ENCODE results near the gene EIF1AD.

GRCh38 chr11:66047541-66048365 lies 45.8 kb upstream of the EIF1AD start:
- TF ChIP-seq PPARA (CRISPR knock-in tag; IDR thresholded peaks at IDR 0.05; ENCODE audit: borderline replicate concordance) (no peak), TCF4 (CRISPR knock-in tag; IDR thresholded peaks at IDR 0.05; ENCODE audit: borderline replicate concordance) (no peak), PATZ1 (CRISPR knock-in tag; IDR thresholded peaks at IDR 0.05; ENCODE audit: borderline replicate concordance) (no peak), ZC3H10 (CRISPR knock-in tag; IDR thresholded peaks at IDR 0.05) (no peak), SNAI2 (CRISPR knock-in tag; IDR thresholded peaks at IDR 0.05) (no peak), GLIS3 (CRISPR knock-in tag; IDR thresholded peaks at IDR 0.05) (no peak), BACH2 (CRISPR knock-in tag; IDR thresholded peaks at IDR 0.05; ENCODE audit: borderline replicate concordance) (no peak), ZFP3 (CRISPR knock-in tag; IDR thresholded peaks at IDR 0.05) (no peak), RARB (CRISPR knock-in tag; IDR thresholded peaks at IDR 0.05) (no peak)

Data from SK-N-SH treated with all-trans-retinoic acid at 6 μM for 48 hours (cell line).